ENCODE results near the gene PRLR. TPM values are rescaled to one million over a fixed set of nuclear protein-coding genes. Genes with fewer than 3 reads are reported as not detected.
A peak's percentile ranks its signal among the peaks of the same experiment; 100 is the strongest.

The PRLR gene
- total and polyA plus RNA-seq, 2 experiments from 2014 or later = 0.31 to 2.2 TPM

- H3K4me2 ChIP-seq = no peak overlapping the region
- no peaks in the 10 kb centered on the region for H3F3A ChIP-seq (replicated peaks; ENCODE audit: low read depth)
- TF ChIP-seq JUNB (IDR thresholded peaks at IDR 0.05; ENCODE audit: unreplicated experiment) (no peak), EZH2phosphoT487 (IDR thresholded peaks at IDR 0.05; ENCODE audit: unreplicated experiment) (no peak), CTCF (conservative IDR thresholded peaks at IDR 0.05; ENCODE audit: low read depth in 2 of 2) (peak in 1 of 2 experiments; percentile 24; a peak in 2 of 4 replicates)
- H3K79me2 ChIP-seq (replicated peaks; ENCODE audit: insufficient read depth) = no peaks in the 10 kb centered on the region
- no peaks in the 10 kb centered on the region for H3K4me1 ChIP-seq (ENCODE audit: insufficient read depth)
- Mint-ChIP-seq H3K27ac (no peak overlapping the region), H3K9me3 (no peaks in the 10 kb centered on the region), H3K4me1 (no peaks in the 10 kb centered on the region), H3K36me3 (ENCODE audit: low read depth) (no peaks in the 10 kb centered on the region), H3K4me3 (no peak overlapping the region), H3K27me3 (ENCODE audit: insufficient read depth, low read depth, poor library complexity) (peaks cover 2% of the 10 kb centered on the region)
- no peak overlapping the region for H3K4me3 ChIP-seq
- ATAC-seq = no peak
- H4K20me1 ChIP-seq (replicated peaks; ENCODE audit: insufficient read depth) = no peaks in the 10 kb centered on the region
- no peaks in the 10 kb centered on the region for H3K9me2 ChIP-seq (ENCODE audit: insufficient read depth)
- H3K36me3 ChIP-seq (ENCODE audit: insufficient read depth) = no peaks in the 10 kb centered on the region
- no peak overlapping the region for H3K27ac ChIP-seq (ENCODE audit: low read depth)
- DNase-seq (ENCODE audit: low spot score) = no peak
- no peaks in the 10 kb centered on the region for H3K27me3 ChIP-seq (ENCODE audit: insufficient read depth)
- no peak overlapping the region for H2AFZ ChIP-seq
Measured at GRCh38 chr5:35213608-35214007, 16.7 kb downstream of the PRLR start.

GRCh38 chr5:35212122-35212982 lies 17.9 kb downstream of the PRLR start:
- no peak overlapping the region for H3K27ac ChIP-seq (ENCODE audit: low read depth)
- no peak overlapping the region for H2AFZ ChIP-seq
- H3F3A ChIP-seq (replicated peaks; ENCODE audit: low read depth) = no peaks in the 10 kb centered on the region
- Mint-ChIP-seq H3K36me3 (ENCODE audit: low read depth) (no peaks in the 10 kb centered on the region), H3K27ac (no peak overlapping the region), H3K4me3 (no peak overlapping the region), H3K4me1 (no peaks in the 10 kb centered on the region), H3K9me3 (no peaks in the 10 kb centered on the region), H3K27me3 (ENCODE audit: insufficient read depth, low read depth, poor library complexity) (peaks cover 2% of the 10 kb centered on the region)
- H3K9me2 ChIP-seq (ENCODE audit: insufficient read depth) = no peaks in the 10 kb centered on the region
- ATAC-seq (no peak), DNase-seq (ENCODE audit: low spot score) (no peak)
- H3K27me3 ChIP-seq (ENCODE audit: insufficient read depth) = no peaks in the 10 kb centered on the region
- no peaks in the 10 kb centered on the region for H3K36me3 ChIP-seq (ENCODE audit: insufficient read depth)
- no peaks in the 10 kb centered on the region for H3K4me1 ChIP-seq (ENCODE audit: insufficient read depth)
- H3K4me3 ChIP-seq = no peak overlapping the region
- no peak overlapping the region for H3K4me2 ChIP-seq
- no peaks in the 10 kb centered on the region for H3K79me2 ChIP-seq (replicated peaks; ENCODE audit: insufficient read depth)
- H4K20me1 ChIP-seq (replicated peaks; ENCODE audit: insufficient read depth) = no peaks in the 10 kb centered on the region
- TF ChIP-seq EZH2phosphoT487 (IDR thresholded peaks at IDR 0.05; ENCODE audit: unreplicated experiment) (no peak), ZNF331 (CRISPR knock-in tag; IDR thresholded peaks at IDR 0.05; ENCODE audit: low read depth) (no peak), POLR2AphosphoS5 (IDR thresholded peaks at IDR 0.05; ENCODE audit: low read depth) (no peak), ZNF114 (CRISPR knock-in tag; IDR thresholded peaks at IDR 0.05) (no peak), JUNB (IDR thresholded peaks at IDR 0.05; ENCODE audit: unreplicated experiment) (no peak), ZNF462 (CRISPR knock-in tag; IDR thresholded peaks at IDR 0.05) (no peak), CTCF (conservative IDR thresholded peaks at IDR 0.05; ENCODE audit: low read depth in 2 of 2) (no peak), CREB1 (CRISPR knock-in tag; IDR thresholded peaks at IDR 0.05; ENCODE audit: low read depth) (no peak)
